HepG2 (cell line): ENCODE measurements around the gene PAM16. TPM values are rescaled to one million over a fixed set of nuclear protein-coding genes. Genes with fewer than 3 reads are reported as not detected.
A peak's percentile ranks its signal among the peaks of the same experiment; 100 is the strongest.

ENCODE experiments used
- ASH2L ChIP-seq: fragments of 300-600, 200-600 bp; sonication (generic); IDR thresholded peaks from 2 replicates; pipeline ENCODE4 v1.7.0; 2017; ENCODE audit warnings: low read depth, mild to moderate bottlenecking, moderate library complexity, mixed read lengths, low read length; ENCODE audit not compliant: insufficient read length
- CBFB ChIP-seq: sonication (generic); formaldehyde crosslinking; IDR thresholded peaks from 2 replicates; pipeline ENCODE4 v1.4.0; 2020; ENCODE audit warnings: missing genetic modification reagents
- DNMT1 ChIP-seq: sonication (generic); formaldehyde crosslinking; IDR thresholded peaks from 2 replicates; pipeline ENCODE4 v1.5.1; 2020; ENCODE audit warnings: mild to moderate bottlenecking, missing genetic modification reagents
- FOXA1 ChIP-seq, 2 experiments: fragments of 450-650 bp in 1 of 2; sonication (generic) in 1 of 2; formaldehyde crosslinking in 1 of 2; IDR thresholded peaks; 2 replicates each; pipeline versions ENCODE4 v1.4.0 to v1.6.1; 2016 to 2020; ENCODE audit warnings: missing genetic modification reagents in 1 of 2
- HNRNPLL ChIP-seq: fragments of 200-400 bp; formaldehyde crosslinking; IDR thresholded peaks from 2 replicates; pipeline ENCODE4 v1.6.1; 2017; ENCODE audit warnings: mild to moderate bottlenecking, low read depth, low read length; ENCODE audit not compliant: poor library complexity, severe bottlenecking
- ISX ChIP-seq: sonication (generic); formaldehyde crosslinking; conservative IDR thresholded peaks from 2 replicates; pipeline ENCODE4 v1.5.0; 2020; ENCODE audit warnings: missing genetic modification reagents
- JUN ChIP-seq: sonication (generic); formaldehyde crosslinking; IDR thresholded peaks from 2 replicates; pipeline ENCODE4 v1.4.0; 2020; ENCODE audit warnings: mild to moderate bottlenecking, missing genetic modification reagents
- KLF13 ChIP-seq: sonication (generic); formaldehyde crosslinking; IDR thresholded peaks from 2 replicates; pipeline ENCODE4 v1.4.0; 2020; ENCODE audit warnings: mild to moderate bottlenecking, missing genetic modification reagents
- NR2C2 ChIP-seq: sonication (generic); formaldehyde crosslinking; IDR thresholded peaks from 2 replicates; pipeline ENCODE4 v1.4.0; 2020; ENCODE audit warnings: missing genetic modification reagents, mild to moderate bottlenecking, moderate library complexity, borderline replicate concordance
- SPEN ChIP-seq: sonication (generic); formaldehyde crosslinking; IDR thresholded peaks from 2 replicates; pipeline ENCODE4 v1.5.1; 2020; ENCODE audit warnings: low read depth, mild to moderate bottlenecking, missing genetic modification reagents
- ZC3H13 ChIP-seq: sonication (generic); formaldehyde crosslinking; IDR thresholded peaks from 2 replicates; pipeline ENCODE4 v1.8.1; 2023; ENCODE audit warnings: mild to moderate bottlenecking, missing genetic modification reagents, moderate library complexity
- ZFP36L2 ChIP-seq: sonication (generic); formaldehyde crosslinking; IDR thresholded peaks from 2 replicates; pipeline ENCODE4 v1.4.0; 2020; ENCODE audit warnings: missing genetic modification reagents
- ZNF12 ChIP-seq: sonication (generic); formaldehyde crosslinking; IDR thresholded peaks from 2 replicates; pipeline ENCODE4 v1.5.0; 2020; ENCODE audit warnings: missing genetic modification reagents
- ZNF20 ChIP-seq: sonication (generic); formaldehyde crosslinking; IDR thresholded peaks from 2 replicates; pipeline ENCODE4 v1.4.0; 2020; ENCODE audit warnings: mild to moderate bottlenecking, moderate library complexity, missing genetic modification reagents
- ZNF550 ChIP-seq: sonication (generic); formaldehyde crosslinking; IDR thresholded peaks from 2 replicates; pipeline ENCODE4 v1.4.0; 2020; ENCODE audit warnings: mild to moderate bottlenecking, missing genetic modification reagents, borderline replicate concordance
- ZNF570 ChIP-seq: sonication (generic); formaldehyde crosslinking; IDR thresholded peaks from 2 replicates; pipeline ENCODE4 v1.4.0; 2020; ENCODE audit warnings: mild to moderate bottlenecking, missing genetic modification reagents, borderline replicate concordance
- polyA plus RNA-seq, 8 experiments: library from polyadenylated mRNA; depleted of rRNA in 3 of 8; stranded (reverse) in 7 of 8; unstranded in 1 of 8; fragments of >200 nt; fragmentation: Illumina TruSeq in 4 of 8; extraction: Trizol in 4 of 8; gene quantifications; 2 replicates each; pipeline versions ENCODE4 v1.2.1 to v1.2.3, GENCODE V29; 2011 to 2016; ENCODE audit warnings: low read depth in 4 of 8, missing spikeins in 1 of 8, mixed read lengths in 1 of 8; ENCODE audit not compliant: insufficient read depth in 1 of 8
- total RNA-seq, 5 experiments: library from RNA; depleted of rRNA; stranded (reverse); fragments of >200 nt; fragmentation: Illumina TruSeq; extraction: Trizol; gene quantifications; 2 replicates each; pipeline ENCODE4 v1.2.3, GENCODE V29; 2016; ENCODE audit warnings: low read depth in 1 of 5
- TF ChIP-seq, protein P1 (sequence below): sonication (generic); formaldehyde crosslinking; IDR thresholded peaks from 2 replicates; pipeline ENCODE4; 2020; ENCODE audit warnings: missing genetic modification reagents, mild to moderate bottlenecking, borderline replicate concordance
- TF ChIP-seq, protein P2 (sequence below): sonication (generic); formaldehyde crosslinking; IDR thresholded peaks from 2 replicates; pipeline ENCODE4 v1.5.0; 2020; ENCODE audit warnings: missing genetic modification reagents
- TF ChIP-seq, protein P3 (sequence below): sonication (generic); formaldehyde crosslinking; IDR thresholded peaks from 2 replicates; pipeline ENCODE4 v1.5.0; 2020; ENCODE audit warnings: mild to moderate bottlenecking, missing genetic modification reagents, borderline replicate concordance

PAM16 gene
- total and polyA plus RNA-seq, 2 of the 13 experiments (the other 11 are each of a cell fraction or from before 2014, with no cell fraction given), result 51.5 to 51.8 TPM

GRCh38 chr16:4367393-4367856 is 16.3 kb upstream of the PAM16 start (continued):
- TF ChIP-seq, protein P1, sequence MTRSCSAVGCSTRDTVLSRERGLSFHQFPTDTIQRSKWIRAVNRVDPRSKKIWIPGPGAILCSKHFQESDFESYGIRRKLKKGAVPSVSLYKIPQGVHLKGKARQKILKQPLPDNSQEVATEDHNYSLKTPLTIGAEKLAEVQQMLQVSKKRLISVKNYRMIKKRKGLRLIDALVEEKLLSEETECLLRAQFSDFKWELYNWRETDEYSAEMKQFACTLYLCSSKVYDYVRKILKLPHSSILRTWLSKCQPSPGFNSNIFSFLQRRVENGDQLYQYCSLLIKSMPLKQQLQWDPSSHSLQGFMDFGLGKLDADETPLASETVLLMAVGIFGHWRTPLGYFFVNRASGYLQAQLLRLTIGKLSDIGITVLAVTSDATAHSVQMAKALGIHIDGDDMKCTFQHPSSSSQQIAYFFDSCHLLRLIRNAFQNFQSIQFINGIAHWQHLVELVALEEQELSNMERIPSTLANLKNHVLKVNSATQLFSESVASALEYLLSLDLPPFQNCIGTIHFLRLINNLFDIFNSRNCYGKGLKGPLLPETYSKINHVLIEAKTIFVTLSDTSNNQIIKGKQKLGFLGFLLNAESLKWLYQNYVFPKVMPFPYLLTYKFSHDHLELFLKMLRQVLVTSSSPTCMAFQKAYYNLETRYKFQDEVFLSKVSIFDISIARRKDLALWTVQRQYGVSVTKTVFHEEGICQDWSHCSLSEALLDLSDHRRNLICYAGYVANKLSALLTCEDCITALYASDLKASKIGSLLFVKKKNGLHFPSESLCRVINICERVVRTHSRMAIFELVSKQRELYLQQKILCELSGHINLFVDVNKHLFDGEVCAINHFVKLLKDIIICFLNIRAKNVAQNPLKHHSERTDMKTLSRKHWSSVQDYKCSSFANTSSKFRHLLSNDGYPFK, result no peak
- 0 out of 2 replicates have a peak, but pooled peaks have one; percentile 47 for TF ChIP-seq JUN (CRISPR knock-in tag)
- TF ChIP-seq ASH2L, result peak; percentile 55
- no peak for TF ChIP-seq ZFP36L2 (CRISPR knock-in tag)
- no peak for TF ChIP-seq ZC3H13 (CRISPR knock-in tag)
- TF ChIP-seq CBFB (CRISPR knock-in tag), result no peak
- no peak for TF ChIP-seq FOXA1 (IDR thresholded peaks at IDR 0.05)
- 0 out of 2 replicates have a peak, but pooled peaks have one; percentile 16 for TF ChIP-seq FOXA1 (CRISPR knock-in tag; IDR thresholded peaks at IDR 0.05)
- TF ChIP-seq, protein P2, sequence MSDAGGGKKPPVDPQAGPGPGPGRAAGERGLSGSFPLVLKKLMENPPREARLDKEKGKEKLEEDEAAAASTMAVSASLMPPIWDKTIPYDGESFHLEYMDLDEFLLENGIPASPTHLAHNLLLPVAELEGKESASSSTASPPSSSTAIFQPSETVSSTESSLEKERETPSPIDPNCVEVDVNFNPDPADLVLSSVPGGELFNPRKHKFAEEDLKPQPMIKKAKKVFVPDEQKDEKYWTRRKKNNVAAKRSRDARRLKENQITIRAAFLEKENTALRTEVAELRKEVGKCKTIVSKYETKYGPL (CRISPR knock-in tag), result no peak
- TF ChIP-seq ZNF570 (CRISPR knock-in tag), result no peak
- TF ChIP-seq, protein P3, sequence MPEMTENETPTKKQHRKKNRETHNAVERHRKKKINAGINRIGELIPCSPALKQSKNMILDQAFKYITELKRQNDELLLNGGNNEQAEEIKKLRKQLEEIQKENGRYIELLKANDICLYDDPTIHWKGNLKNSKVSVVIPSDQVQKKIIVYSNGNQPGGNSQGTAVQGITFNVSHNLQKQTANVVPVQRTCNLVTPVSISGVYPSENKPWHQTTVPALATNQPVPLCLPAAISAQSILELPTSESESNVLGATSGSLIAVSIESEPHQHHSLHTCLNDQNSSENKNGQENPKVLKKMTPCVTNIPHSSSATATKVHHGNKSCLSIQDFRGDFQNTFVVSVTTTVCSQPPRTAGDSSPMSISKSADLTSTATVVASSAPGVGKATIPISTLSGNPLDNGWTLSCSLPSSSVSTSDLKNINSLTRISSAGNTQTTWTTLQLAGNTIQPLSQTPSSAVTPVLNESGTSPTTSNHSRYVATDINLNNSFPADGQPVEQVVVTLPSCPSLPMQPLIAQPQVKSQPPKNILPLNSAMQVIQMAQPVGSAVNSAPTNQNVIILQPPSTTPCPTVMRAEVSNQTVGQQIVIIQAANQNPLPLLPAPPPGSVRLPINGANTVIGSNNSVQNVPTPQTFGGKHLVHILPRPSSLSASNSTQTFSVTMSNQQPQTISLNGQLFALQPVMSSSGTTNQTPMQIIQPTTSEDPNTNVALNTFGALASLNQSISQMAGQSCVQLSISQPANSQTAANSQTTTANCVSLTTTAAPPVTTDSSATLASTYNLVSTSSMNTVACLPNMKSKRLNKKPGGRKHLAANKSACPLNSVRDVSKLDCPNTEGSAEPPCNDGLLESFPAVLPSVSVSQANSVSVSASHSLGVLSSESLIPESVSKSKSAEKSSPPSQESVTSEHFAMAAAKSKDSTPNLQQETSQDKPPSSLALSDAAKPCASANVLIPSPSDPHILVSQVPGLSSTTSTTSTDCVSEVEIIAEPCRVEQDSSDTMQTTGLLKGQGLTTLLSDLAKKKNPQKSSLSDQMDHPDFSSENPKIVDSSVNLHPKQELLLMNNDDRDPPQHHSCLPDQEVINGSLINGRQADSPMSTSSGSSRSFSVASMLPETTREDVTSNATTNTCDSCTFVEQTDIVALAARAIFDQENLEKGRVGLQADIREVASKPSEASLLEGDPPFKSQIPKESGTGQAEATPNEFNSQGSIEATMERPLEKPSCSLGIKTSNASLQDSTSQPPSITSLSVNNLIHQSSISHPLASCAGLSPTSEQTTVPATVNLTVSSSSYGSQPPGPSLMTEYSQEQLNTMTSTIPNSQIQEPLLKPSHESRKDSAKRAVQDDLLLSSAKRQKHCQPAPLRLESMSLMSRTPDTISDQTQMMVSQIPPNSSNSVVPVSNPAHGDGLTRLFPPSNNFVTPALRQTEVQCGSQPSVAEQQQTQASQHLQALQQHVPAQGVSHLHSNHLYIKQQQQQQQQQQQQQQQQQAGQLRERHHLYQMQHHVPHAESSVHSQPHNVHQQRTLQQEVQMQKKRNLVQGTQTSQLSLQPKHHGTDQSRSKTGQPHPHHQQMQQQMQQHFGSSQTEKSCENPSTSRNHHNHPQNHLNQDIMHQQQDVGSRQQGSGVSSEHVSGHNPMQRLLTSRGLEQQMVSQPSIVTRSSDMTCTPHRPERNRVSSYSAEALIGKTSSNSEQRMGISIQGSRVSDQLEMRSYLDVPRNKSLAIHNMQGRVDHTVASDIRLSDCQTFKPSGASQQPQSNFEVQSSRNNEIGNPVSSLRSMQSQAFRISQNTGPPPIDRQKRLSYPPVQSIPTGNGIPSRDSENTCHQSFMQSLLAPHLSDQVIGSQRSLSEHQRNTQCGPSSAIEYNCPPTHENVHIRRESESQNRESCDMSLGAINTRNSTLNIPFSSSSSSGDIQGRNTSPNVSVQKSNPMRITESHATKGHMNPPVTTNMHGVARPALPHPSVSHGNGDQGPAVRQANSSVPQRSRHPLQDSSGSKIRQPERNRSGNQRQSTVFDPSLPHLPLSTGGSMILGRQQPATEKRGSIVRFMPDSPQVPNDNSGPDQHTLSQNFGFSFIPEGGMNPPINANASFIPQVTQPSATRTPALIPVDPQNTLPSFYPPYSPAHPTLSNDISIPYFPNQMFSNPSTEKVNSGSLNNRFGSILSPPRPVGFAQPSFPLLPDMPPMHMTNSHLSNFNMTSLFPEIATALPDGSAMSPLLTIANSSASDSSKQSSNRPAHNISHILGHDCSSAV, result no peak
- no peak for TF ChIP-seq ZNF550
- no peak for TF ChIP-seq HNRNPLL
- no peak for TF ChIP-seq DNMT1 (CRISPR knock-in tag)
- TF ChIP-seq ZNF12 (CRISPR knock-in tag), result no peak
- peak; percentile 64; the same call in 1 of the 2 replicates for TF ChIP-seq SPEN (CRISPR knock-in tag)
- TF ChIP-seq ISX (CRISPR knock-in tag), result no peak
- TF ChIP-seq NR2C2, result peak; percentile 76; the same call in 1 of the 2 replicates
- TF ChIP-seq KLF13, result no peak
- no peak for TF ChIP-seq ZNF20 (CRISPR knock-in tag)
